Activated T-cell treated with anti-CD3 and anti-CD28 coated beads for 48 hours (primary cell): ENCODE data around the gene ASB2.

ENCODE experiments used
- DNase-seq: peaks from one replicate; pipeline ENCODE4 v3.0.0-alpha.2; 2020; ENCODE audit warnings: low read depth

Gene ASB2

DNA sequence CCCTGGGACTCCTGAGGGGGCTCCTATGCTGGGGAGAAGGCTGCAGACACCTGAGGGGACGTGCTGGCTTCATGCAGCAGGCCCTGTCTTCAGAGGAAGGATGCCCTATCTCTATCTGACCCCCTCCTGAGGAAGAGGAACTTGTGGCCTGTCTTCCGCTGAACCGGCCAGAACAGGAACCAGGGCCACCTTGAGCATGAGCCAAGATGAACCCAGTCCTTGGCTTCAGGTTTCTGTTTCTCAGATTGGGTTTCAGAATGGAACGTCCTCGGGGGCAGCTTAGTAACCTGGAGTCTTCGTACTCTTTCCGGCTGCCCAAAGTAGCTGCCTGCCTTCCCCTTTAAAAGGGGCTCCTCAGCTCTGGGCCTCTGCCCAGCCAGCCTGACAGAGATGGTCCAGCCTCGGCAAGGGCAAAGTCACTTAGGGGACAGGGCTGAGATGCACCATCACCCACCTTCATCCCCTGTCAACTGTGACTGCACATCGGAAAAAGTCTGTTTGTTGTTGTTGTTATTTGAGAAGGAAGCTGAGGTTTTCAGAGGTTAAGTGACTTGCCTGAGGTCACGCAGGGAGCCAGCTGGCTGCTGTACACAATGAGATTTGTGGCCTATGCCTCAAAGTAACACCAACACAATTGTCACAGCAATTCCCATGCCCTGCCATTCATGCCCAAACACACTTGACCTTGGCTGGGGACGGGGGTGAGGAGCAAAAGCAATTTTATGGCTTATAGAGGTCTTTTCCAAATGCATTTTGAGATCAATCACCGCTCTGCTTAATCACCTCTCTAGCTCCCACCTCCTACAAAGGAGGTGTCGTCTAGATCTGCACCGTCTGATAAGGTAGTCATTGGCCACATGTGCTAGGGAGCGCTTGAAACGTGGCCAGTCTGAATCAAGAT lies 13.4 kb downstream of the ASB2 start:
- DNase-seq, result peak; percentile 34

DNA sequence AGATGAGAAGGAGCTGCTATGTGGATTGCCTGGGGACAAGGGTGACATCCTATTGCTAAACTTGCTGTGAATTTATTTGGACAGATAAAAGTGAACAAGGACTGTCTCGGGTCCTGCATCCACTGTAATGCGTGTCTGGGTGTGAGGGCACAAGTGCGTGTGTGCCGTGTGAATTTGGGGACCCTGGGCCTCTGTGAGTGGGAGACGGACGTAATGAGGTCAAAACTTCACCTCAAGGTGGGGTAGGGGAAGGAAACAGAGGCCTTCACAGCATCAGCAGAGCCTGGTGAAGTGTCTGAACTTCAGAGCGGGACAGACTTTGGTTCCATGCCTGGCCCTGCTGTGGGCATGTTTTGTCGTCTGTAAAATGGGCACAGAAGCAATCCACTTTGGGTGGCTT lies 14.8 kb downstream of the ASB2 start:
- DNase-seq, result no peak

DNA sequence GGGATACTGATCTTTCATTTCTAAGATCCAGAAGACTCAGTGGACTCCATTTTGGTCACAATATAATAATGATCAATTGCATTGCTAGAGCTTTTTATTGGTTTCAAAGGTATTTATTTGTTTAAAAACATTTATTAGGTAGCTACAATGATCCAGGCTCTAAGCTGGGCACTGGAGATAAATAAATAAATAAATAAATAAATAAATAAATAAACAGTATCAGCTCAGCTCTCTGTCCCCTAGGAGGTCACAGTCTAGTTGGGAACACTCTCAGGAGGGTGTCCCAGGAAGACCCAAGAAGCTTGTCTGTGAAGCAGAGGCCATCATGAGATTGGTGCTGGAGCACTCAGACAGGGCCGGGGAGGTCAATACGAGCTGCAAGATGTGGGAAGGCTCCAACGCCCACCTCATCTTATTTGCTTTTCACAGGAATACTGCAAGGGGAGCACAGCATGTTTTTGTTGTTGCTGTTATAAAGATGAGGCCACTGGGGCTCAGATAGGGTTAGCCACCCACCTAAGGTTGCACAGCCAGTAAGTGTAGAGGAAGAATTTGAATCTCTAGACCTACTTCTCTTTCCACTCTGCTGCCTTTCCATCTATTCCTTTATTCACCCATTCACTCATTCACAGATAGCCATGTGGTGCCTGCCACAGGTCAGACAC lies 15.5 kb downstream of the ASB2 start:
- no peak for DNase-seq

DNA sequence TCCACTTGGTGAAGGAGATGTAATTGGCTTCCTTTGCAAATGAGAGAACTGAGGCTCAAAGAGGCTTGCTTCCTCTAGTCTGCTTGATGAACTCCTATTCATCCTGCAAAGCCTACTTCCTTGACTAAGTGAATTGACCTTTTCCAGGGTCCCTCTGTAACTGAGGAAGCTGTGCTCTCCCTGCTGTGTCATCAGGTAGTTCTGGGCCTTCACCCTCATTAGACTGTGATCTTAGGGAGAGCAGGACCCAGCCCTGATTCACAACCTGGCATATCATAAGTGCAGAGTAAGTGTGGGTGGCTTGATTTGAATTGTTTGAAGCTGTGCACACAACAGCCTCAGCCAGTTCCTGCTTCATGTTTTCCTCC lies 16.3 kb downstream of the ASB2 start:
- no peak for DNase-seq

DNA sequence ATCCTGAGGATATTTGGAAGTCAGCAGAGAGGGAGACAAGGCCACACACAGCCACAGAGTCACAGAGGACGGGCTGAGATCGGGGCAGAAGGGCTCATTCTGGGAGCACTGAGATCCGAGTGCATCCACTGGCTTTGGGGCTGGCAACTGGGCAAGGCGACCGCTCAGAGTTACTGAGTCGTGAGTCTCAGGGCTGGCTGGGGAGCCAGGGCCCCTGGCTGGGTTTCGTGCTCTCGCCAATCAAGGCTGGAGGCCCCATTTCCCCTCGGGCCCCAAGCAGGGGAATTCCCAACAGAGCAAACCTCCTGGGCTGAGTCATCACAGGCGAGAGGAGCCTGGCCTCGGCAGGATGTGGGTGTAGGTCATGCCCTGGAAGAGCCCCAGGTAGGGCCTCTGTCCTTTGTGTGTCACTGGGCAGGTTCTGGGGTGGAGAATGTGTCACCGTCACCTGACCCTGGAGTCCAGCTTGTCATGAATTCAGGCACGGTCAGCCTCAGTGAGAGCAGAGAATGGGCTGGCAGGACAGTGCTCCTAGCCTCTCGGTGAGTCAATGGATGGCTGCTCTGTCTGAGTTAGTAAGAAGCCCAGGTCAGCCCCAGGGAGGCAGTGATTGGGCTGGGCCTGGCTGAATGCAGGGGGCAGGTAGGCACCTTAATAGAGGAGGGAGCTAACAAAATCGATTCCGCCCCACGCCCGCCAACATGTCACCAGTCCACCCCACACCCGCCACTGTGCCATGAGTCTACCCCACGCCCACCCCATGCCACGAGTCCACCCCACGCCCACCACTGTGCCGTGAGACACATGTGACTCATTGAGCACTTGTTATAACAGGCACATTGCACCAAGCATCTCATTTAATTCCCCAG lies 16.9 kb downstream of the ASB2 start:
- peak; percentile 91 for DNase-seq

DNA sequence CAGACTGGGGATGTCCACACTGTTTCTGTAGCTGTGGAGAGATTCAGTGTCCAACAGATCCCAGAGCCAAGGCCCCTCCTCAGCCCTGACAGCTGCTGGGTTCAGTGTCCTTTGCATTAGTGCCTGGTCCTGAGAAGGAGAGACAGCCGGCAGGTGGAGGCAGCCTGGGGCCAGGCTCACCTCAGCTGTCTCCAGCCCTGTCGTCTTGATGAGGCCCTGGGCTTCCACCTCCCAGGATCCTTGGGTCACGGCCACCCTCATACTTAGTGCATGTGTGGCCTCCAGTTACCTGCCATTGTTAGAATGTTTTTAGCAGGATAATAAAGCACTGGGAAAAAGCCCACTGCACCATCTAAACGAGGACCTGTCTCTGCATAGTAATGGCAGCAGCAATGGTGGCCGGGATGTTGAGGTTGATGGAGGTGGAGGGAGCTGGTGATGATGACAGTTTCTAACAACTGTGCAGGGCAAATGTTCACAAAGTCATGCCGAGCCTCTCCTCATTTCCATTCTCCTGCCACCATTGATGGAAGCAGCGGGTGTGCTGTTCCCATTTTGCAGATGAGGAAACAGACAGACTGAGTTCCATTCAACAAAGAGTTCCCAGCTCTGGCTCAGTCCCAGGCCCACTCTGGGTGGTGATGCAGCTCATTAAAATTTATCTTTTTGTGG lies 17.7 kb downstream of the ASB2 start:
- DNase-seq, result no peak

DNA sequence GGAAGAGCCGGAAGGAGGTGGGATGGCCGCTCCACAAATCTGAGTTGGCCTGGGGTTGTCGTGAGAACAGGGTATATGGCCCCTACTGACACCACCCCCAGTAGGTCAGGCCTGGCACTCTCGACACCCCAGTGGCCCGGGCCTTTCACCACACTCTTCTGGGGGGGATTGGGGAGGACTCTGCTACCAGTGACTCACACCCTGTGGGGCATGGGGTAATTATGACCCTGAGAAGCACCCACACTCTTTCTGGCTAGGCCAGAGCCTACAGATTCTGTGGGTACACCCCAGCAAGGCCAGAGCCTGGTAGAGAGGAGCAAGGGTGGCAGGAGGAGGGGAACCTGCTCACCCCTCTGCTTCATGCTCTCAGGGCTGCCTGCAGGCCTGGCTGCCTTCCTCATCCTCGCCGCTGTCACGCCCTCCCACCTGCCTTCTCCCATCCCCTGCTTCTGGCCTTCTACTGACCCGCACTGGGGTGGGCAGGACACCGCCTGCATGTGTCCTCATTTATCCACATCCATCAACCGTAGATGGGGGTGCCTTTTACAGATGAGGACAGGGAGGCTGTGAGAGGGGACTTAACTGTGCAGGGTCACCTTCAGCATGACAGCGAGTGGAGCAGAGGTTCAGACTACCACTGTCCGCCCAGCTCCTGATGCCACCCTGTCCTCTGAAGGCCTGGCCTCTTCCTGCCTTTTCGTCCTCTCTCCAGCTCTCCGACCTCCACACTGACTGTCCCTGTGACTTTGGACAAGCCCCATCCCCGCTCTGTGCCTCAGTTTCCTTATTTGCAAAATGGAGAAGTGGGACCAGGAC lies 18.4 kb downstream of the ASB2 start:
- no peak for DNase-seq

DNA sequence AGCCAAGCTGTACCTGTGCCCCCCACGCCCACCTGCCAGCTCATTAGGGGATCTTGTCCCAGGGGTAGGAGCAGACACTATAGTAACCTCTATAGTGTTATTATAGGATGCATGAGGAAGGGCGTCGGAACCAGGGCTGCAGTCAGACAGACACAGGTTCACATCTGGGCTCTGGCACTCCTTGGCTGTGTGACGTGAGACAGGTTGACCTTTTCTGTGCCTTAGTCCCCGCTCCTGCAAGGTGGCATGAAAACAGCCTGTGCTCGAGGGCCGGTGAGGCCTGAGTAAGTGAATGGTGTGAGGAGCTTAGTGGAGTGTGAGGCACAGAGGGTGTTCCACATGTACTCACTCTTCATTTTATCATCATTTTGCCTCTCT lies 19.0 kb downstream of the ASB2 start:
- DNase-seq, result no peak

DNA sequence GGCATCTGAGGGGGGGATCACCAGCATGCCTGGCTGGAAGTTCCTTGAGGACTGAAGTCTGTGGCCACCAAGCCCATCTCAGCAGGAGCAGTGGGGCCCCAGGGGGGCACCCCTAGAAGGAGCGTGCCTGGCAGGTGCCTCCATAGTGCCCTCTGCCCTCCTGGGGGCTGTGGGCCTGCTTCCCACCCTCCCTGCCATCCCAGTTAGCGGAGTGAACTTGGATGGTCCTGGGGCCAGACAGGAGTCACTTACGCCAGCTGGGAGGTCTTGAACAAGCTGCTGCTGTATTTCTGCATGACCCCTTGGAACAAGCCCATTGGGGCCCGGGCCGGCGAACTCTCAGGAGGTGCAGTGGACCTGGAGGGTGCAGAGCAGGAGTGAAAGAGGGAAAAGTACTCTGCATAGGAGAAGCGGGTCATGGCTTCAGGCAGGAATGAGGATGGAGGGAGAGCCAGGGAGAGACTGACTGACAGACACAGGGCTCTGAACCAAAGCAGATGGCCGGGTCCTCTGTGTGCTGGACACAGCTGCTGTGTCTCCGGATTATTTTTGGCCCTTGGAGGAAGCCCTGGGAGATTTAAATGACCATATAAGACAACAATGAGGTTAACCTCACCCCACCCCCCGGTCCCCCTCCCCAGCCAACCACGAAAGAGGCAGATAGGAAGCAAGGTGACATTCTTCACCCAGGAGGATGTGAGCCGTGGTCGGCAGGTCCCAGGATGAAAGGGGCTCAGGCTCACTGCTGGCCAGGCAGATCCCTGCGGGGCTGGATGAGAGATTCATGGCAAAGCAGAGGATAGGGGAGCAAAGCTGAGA lies 19.6 kb downstream of the ASB2 start:
- no peak for DNase-seq

DNA sequence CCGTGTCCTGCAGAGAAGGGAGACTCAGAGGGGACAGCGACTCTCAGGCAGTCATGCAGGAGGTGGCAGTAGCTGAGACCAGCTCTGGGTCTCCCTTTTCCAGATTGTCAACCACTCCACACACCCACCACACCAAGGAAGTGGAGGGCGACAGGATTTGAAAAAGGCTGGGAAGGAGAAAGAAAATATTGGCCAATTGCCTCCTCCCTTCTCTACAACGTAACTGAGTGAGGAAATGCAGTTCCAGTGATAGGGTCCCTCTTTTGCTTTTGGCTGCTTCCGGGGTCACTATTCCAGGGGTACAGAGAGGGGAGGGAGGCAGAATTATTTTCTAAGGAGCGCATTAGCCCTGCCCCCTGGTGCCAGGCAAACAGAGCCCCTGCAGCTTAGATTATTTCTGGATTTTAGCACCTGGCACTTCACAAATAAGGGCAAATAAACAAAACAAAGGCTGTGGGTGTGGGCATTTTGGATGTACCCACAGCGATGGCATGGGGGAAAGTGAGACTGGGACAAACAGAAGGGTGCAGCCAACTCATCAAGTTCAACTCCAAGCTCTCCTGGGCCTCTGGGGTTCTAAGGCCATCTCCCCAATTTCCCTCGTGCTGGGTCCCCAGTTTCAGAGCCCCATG lies 20.4 kb downstream of the ASB2 start:
- DNase-seq, result no peak

DNA sequence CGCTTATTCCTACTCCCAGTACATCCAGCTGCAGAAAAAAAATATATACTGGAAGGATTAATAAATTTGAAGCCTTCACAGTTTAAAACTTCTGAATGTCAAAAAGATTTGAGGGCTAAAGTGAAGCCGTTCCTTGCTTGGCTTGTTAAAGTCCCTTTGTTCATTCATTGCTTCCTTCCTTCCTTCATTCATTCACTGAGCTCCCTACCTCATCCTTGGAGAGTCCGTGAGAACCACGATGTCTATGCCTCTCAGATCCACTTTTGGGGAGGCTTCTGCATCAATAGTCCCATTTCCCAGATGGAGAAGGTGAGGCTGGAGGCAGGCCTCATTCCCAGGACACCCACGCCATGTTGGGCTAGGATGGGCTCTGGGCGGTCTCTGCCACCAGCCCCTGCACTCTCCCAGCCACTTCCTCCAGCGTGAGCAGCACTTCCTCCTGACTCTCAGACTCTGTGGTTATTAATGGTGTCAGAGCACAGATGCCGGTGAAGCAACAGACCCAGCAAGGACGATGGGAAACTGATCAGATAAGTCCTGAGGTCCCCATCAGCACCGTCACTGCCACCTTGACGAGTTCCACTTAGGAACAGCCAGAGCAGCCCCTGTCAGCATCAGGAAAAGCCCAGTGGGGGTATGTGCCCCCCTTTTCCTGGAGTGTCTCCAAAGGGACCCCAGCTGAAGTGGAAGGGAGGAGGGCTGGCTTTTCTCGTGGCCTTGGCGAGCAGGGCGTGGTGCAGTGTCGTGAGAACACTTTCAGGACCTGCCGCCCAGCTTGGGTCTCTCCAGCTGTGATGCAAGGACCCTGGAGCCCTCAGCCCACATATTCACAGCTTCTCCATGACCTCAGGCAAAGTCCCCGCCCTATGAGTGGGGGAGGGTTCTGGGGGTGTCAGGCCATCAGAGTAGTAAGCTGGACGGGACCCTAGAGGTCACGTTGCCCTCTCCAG lies 21.2 kb downstream of the ASB2 start:
- no peak for DNase-seq

DNA sequence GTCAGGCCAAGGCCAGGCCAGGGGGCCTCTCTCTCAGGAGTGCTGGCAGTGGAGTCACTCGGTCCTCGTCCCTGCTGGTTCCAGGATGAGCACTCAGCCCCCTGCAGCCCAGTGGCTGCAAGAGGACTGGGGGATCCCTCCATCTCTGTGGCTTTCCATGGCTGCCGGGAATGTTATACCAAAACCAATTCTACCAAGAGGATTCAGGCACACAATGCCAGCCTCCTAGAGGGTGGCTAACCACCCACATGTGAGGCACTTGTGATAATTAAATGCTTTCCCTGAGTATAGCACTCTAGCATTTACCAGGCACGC lies 21.9 kb downstream of the ASB2 start:
- no peak for DNase-seq

DNA sequence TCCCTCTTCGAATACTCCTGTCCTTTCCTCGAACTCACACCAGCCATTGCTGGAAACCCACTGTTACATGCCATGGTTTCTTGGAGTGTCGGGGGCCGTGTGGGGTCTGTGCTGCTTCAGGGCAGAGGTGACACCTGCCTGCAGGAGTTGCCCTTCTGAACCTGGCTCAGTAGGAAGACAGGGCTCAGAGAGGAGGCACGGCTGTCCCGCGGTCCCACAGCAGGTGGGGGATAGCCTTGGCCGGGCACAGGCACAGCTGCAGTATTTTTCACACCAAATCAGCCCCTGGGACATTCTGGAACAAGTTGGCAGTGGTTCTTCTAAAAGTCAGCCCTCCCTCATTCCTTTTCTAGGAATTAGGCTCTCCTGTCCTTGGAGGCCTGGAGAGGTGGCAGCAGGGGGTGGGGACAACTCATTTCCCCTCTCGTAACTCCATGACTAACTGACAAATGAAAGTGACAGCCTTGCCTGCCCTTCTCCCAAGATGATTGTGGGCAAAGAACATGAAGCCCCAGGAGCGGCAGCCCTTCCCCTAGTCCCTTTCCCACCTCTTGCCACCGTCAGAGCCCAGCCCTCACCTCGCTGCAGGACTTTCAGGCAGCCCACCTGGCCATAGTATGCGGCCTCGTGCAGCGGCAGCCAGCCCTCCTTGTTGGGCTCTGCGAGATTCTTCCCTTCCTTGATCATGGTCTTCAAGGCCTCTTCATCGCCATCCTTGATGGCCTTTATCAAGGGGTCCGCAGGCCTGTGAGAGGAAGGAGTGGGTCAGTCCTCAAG lies 22.4 kb downstream of the ASB2 start:
- DNase-seq, result no peak

DNA sequence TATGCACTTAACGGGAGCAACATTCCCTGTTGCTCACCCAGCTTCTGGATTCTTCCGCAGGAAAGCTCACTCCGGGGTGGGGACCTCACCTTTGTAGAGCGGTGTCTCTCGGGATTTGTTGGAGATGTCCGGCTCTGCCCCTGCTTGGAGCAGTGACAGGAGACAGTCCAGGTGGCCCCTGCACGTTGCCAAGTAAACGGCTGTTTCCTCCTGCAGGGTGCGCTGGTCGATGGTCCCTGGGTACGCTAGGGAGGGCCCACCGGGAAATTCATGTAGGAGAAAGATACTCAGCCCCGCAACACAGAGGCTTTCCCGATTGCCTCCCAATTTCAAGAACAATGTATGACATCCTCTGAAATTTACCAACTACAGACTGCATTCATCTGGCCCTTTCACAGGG lies 23.1 kb downstream of the ASB2 start:
- DNase-seq, result no peak

DNA sequence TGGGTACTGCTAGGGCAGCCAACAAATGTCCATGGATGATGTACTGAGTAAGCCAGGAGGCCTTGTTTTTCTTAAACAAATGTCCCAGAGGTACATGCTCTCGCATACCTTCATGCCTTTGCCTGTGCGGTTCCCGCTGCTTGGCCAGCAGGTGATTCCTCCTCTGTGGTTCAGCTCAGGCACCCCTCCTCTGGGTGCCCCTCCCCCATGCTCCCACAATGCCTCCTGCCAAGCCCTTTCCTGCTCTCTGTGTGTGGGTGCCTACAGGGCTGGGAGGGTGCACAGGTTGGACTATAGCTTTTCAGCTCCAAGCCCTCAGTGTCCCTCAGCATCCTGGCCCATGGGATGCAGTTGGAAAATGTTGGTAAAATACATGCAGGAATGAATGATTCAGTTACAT lies 23.5 kb downstream of the ASB2 start:
- DNase-seq, result no peak

DNA sequence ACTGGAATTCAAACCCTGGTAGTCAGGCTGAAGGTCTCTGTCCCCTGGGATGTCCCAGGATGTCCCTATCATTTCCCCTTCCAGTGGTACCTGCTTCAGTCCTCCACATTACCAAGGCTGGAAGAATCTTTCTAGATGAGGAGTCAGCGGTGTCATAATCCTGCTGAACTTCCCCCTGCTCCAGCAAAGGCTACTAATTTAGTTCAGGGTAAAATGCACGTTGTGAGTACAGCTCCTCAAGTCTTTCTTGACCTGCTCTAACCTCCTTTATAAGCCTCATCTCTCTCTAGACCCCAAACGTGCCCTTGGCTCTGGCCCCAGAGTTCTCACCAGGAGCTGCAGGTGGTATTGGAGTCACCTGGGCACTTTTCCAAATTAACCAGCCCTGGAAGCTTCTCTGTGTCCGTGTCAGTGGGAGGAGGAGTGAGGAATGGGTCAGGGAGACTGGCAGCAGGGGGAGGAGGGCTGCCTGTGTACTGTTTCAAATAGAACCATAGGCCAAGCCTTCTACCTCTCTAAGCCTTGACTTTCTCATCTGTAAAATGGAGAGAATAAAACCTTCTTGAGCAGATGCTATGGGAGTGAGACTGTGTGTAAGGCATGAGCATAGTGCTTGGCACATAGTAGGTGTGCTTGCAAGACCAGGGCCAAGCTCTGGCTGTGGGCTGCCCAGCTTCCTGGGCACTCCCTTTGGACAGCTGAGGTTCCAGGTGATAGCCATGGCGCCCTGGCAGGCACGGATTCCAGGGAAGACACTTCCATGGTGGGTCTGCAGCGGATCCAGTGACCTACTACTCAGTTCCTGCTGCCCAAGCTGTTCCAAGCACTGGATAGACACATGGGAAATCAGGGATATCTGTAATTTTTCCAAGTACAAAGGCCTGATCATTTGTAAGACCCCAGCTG lies 24.5 kb downstream of the ASB2 start:
- DNase-seq, result no peak
